GM12865 (cell line): ENCODE measurements around the gene BAIAP3.

Experiments used
- DNase-seq: peaks from one replicate; pipeline ENCODE4 v3.0.0; 2010; ENCODE audit warnings: low read depth
- H3K4me3 ChIP-seq: 2 replicates; pipeline ENCODE4 v1.5.1; 2011; ENCODE audit warnings: mild to moderate bottlenecking, low read depth, low read length, control low read depth
- CTCF ChIP-seq: IDR thresholded peaks from 2 replicates; pipeline ENCODE4 v1.5.1; 2011; ENCODE audit warnings: low read length, control low read depth, low read depth, inconsistent platforms; ENCODE audit not compliant: insufficient read depth; ENCODE audit errors: missing control alignments

Gene BAIAP3

DNA sequence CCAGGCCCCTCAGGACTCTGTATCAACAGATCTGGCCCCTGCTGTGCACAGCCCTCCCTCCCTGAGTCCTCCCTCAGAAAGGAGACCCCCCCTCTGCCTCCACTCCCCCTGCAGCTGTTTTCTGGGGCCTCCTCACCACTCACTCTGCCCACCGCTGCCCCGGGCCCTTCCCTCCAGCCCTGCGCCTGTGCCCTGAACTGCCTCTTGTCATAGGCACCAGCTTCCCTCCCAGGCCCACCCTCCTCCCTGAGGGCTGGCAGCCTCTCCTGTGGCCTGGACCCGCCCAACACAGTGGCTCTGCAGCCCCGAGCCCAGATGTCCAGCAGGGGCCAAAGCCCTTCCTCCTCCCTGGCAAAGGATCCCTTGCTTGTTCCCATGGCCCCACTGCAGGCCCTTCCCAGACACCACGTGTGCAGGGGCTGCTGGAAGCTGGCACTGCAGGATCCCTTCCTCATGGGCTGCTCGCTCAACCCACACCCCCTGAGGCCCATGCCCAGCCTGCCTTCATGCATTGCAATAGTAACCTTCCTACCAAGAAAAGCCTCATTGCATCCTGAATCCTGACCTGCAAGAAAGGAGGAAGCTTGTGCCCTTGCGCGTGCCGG is 44.1 kb downstream of the BAIAP3 start:
- H3K4me3 ChIP-seq: no peak overlapping the region
- TF ChIP-seq CTCF: no peak
- no peak for DNase-seq

GRCh38 chr16:1378087-1378803 is 44.8 kb downstream of the BAIAP3 start:
- TF ChIP-seq CTCF: no peak
- peak overlapping the region; percentile 67 for H3K4me3 ChIP-seq
- DNase-seq: no peak

- no peak for TF ChIP-seq CTCF
- peak overlapping the region; percentile 67 for H3K4me3 ChIP-seq
- peak; percentile 71 for DNase-seq
Observed at GRCh38 chr16:1378804-1379303, 45.4 kb downstream of the BAIAP3 start.

DNA sequence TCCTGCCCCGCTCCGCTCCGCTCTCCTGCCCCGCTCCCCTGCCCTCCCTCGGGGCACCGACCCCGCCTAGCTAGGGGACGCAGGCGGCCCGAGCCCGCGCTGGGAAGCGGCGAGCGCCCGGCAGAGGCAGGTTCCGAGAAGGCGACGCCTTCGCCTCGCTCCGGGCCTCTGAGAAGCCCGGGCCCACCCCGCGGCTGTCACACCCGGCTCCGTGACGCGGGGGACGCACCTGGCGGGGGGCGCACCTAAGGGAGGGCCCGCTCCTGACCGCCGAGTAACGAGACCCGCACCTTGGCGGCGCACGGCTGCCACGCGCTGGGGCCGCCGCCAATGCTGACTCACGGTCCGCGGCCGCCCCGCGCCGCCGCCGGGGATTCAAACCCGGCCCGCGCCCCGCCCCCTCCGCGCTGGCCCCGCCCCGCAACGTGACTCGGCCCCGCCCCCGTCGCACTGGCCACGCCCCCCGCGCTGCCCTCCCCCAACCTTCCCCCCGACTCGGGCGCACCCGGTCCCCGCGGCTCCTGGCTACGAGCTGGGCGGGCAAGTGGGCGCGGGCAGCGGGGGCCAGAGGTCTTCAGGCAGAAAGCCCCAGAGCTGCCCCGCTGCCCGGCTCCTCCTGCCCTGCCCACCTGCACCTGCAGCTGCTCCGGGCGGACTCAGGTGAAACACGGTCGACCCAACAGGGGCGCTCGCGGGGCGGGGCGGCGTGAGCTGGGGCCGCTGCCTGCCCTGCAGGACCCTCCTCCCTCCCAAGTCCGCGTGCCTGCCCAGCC is 46.0 kb downstream of the BAIAP3 start:
- peak; percentile 75 for DNase-seq
- TF ChIP-seq CTCF: peak; percentile 5
- peak overlapping the region; percentile 67 for H3K4me3 ChIP-seq

GRCh38 chr16:1380195-1380594 is 46.8 kb downstream of the BAIAP3 start:
- no peak for TF ChIP-seq CTCF
- DNase-seq: no peak
- H3K4me3 ChIP-seq: no peak overlapping the region

DNA sequence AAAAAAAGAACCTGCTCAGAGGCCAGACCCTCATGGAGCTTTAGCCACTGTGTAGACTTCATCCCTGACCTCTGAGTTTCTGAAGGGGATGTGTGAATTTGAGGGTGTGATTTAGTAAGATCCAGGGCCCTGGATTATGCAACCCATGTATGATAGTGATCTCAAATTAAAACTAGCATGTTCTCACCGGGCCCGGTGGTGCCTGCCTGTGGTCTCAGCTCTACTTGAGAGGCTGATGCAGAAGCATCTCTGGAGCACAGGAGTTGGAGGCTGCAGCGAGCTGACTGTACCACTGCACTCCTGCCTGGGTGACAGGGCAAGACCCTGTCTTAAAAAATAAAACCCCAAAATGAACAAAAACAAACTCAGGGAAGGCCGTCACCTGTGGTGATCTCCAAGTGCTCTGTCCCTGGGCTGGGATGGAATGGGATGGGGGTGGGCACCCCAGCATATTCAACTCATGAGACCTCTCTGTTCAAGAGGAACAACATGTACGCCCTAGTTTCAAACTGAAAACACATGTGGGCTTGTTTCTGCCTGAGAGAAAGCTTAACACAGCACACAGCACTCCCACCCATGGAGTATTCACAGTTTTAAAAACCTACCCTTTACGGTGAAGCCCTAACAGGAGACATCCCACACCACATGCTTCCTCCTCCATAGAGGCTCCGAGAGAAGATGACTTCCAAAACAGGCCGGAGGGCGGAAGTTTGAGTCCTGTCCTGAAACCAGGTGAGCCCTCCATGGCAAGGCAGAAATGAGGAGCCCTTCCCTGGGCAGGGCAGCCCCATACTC is 48.4 kb downstream of the BAIAP3 start:
- no peak for DNase-seq
- no peak for TF ChIP-seq CTCF
- H3K4me3 ChIP-seq: no peak overlapping the region
